Measurements from ENCODE around the gene DCHS1. TPM values are rescaled to one million over a fixed set of nuclear protein-coding genes. Genes with fewer than 3 reads are reported as not detected.

DCHS1 gene
- total and polyA plus RNA-seq, 10 of the 15 experiments (the other 5 are each of a cell fraction or from before 2014, with no cell fraction given): 0.02 to 0.64 (median 0.18) TPM; not detected in 1

- Histone ChIP-seq H3K79me2 (ENCODE audit: control insufficient read depth, insufficient read depth, low read length) (no peaks in the 10 kb centered on the region), H2AFZ (ENCODE audit: control insufficient read depth, low read depth, low read length) (no peak overlapping the region), H3K36me3 (ENCODE audit: control insufficient read depth in 2 of 2, insufficient read depth in 2 of 2, low read length in 1 of 2) (no peaks in the 10 kb centered on the region), H3K27me3 (replicated peaks in 1 of 2; ENCODE audit: control insufficient read depth in 2 of 2, insufficient read depth in 2 of 2, low read length in 1 of 2) (no peaks in the 10 kb centered on the region), H3K9me3 (replicated peaks; ENCODE audit: control insufficient read depth, insufficient read depth, low read length) (no peaks in the 10 kb centered on the region), H3K4me3 (no peak overlapping the region), H3K4me1 (ENCODE audit: control insufficient read depth, insufficient read depth, low read length) (peaks cover 9% of the 10 kb centered on the region), H4K20me1 (ENCODE audit: control insufficient read depth, insufficient read depth) (no peaks in the 10 kb centered on the region), H3K27ac (ENCODE audit: control insufficient read depth, insufficient read depth) (no peak overlapping the region), H3K9ac (ENCODE audit: control insufficient read depth, insufficient read depth, low read length) (no peak overlapping the region), H3K4me2 (ENCODE audit: control insufficient read depth, insufficient read depth) (no peak overlapping the region)
- FAIRE-seq: no peak
- DNase-seq (ENCODE audit: low read depth, low spot score): no peak
- in situ Hi-C loops (cut with MboI) (no loop called here), intact Hi-C loops (cut with micrococcal nuclease; ENCODE audit: unreplicated experiment) (no loop called here)
- ChIA-PET POLR2A (interaction anchor here (1.1 kb wide), 1 partner anchor 11 kb away, joined by 4 read pairs; the partner anchor contains the start of gene TPP1), RAD21 (ENCODE audit: unreplicated experiment) (interaction anchor here (1.0 kb wide), 1 partner anchor 31 kb away, joined by 3 read pairs; no protein-coding TSS in a partner anchor), SMC1A (ENCODE audit: uncharacterized antibody, unreplicated experiment) (interaction anchor here (0.8 to 1.0 kb wide), 2 partner anchors 10 to 11 kb away, joined by 3 read pairs; partner anchors contain the start of gene TPP1), CTCF (interaction anchor here (1.1 to 1.5 kb wide), 3 partner anchors 12 to 27 kb away, joined by 3 to 4 read pairs (median 3); partner anchors contain the start of genes ILK and TPP1)
- no peak for ATAC-seq
- TF ChIP-seq MEF2A (IDR thresholded peaks at IDR 0.05; ENCODE audit: insufficient read depth, low read depth, low read length) (no peak), PAX5 (IDR thresholded peaks at IDR 0.05; ENCODE audit: borderline replicate concordance, low read depth, low read length) (no peak), DPF2 (IDR thresholded peaks at IDR 0.05) (no peak)
- WGBS (ENCODE audit: insufficient coverage, insufficient replicate concordance, low lambda C conversion rate, missing lambda C conversion rate): 78% methylated on average over 28 of the region's 28 CpGs
- no TSS peak for BruUV-seq (replicated peaks)
Observed at GRCh38 chr11:6630632-6631291, 24.8 kb downstream of the DCHS1 start.

- FAIRE-seq (no peak), DNase-seq (ENCODE audit: low read depth, low spot score) (no peak), ATAC-seq (no peak)
- Histone ChIP-seq H3K9me3 (replicated peaks; ENCODE audit: control insufficient read depth, insufficient read depth, low read length) (no peaks in the 10 kb centered on the region), H3K27ac (ENCODE audit: control insufficient read depth, insufficient read depth) (no peak overlapping the region), H2AFZ (ENCODE audit: control insufficient read depth, low read depth, low read length) (no peak overlapping the region), H3K27me3 (replicated peaks in 1 of 2; ENCODE audit: control insufficient read depth in 2 of 2, insufficient read depth in 2 of 2, low read length in 1 of 2) (no peaks in the 10 kb centered on the region), H4K20me1 (ENCODE audit: control insufficient read depth, insufficient read depth) (no peaks in the 10 kb centered on the region), H3K4me3 (no peak overlapping the region), H3K79me2 (ENCODE audit: control insufficient read depth, insufficient read depth, low read length) (no peaks in the 10 kb centered on the region), H3K9ac (ENCODE audit: control insufficient read depth, insufficient read depth, low read length) (no peak overlapping the region), H3K36me3 (ENCODE audit: control insufficient read depth in 2 of 2, insufficient read depth in 2 of 2, low read length in 1 of 2) (no peaks in the 10 kb centered on the region), H3K4me2 (ENCODE audit: control insufficient read depth, insufficient read depth) (no peak overlapping the region), H3K4me1 (ENCODE audit: control insufficient read depth, insufficient read depth, low read length) (peaks cover 9% of the 10 kb centered on the region)
- ChIA-PET CTCF (interaction anchor here (1.1 to 2.3 kb wide), 3 partner anchors 11 to 13 kb away, joined by 3 to 6 read pairs (median 4); partner anchors contain the start of gene TPP1), POLR2A (no interaction called here), SMC1A (ENCODE audit: uncharacterized antibody, unreplicated experiment) (interaction anchor here (0.7 kb wide), 1 partner anchor 11 kb away, joined by 3 read pairs; the partner anchor contains the start of gene TPP1), RAD21 (ENCODE audit: unreplicated experiment) (no interaction called here)
- WGBS (ENCODE audit: insufficient coverage, insufficient replicate concordance, low lambda C conversion rate, missing lambda C conversion rate): 95% methylated on average over 56 of the region's 102 CpGs
- no TSS peak for BruUV-seq (replicated peaks)
- in situ Hi-C loops (cut with MboI): no loop called here
- intact Hi-C loops (cut with micrococcal nuclease; ENCODE audit: unreplicated experiment): no loop called here
- TF ChIP-seq HDAC6 (IDR thresholded peaks at IDR 0.05; ENCODE audit: unreplicated experiment): no peak
- no peak for TF ChIP-seq SIX5 (IDR thresholded peaks at IDR 0.05; ENCODE audit: low read depth, low read length, severe bottlenecking)
- TF ChIP-seq RBBP5 (conservative IDR thresholded peaks at IDR 0.05): no peak
- no peak for TF ChIP-seq ZNF24 (IDR thresholded peaks at IDR 0.05)
Observed at GRCh38 chr11:6629892-6630631, 25.5 kb downstream of the DCHS1 start.

All from GM12878 (cell line).